Measurements from ENCODE around the gene NSFL1C. TPM values are rescaled to one million over a fixed set of nuclear protein-coding genes. Genes with fewer than 3 reads are reported as not detected.

Gene NSFL1C
- polyA plus RNA-seq, 2 of the 4 experiments (the other 2 are of a cell fraction), result 56.6 to 136 TPM

- Histone ChIP-seq H3K4me3 (no peak overlapping the region), H3K4me1 (no peaks in the 10 kb centered on the region), H3K27ac (no peak overlapping the region), H3K9me3 (no peaks in the 10 kb centered on the region), H3K4me2 (no peak overlapping the region)
- DNase-seq (ENCODE audit: low read depth in 1 of 2, low spot score in 1 of 2), result no peak
- no peak for FAIRE-seq
- POLR2A ChIA-PET, result no interaction called here
- WGBS (ENCODE audit: missing lambda C conversion rate), result 56% methylated on average over 1 of the region's 1 CpG
- no peak for TF ChIP-seq RARB (CRISPR knock-in tag; IDR thresholded peaks at IDR 0.05)
- no peak for TF ChIP-seq ZFP36 (IDR thresholded peaks at IDR 0.05; ENCODE audit: borderline replicate concordance, partially characterized antibody)
- TF ChIP-seq EP300 (IDR thresholded peaks at IDR 0.05), result no peak
- no peak for TF ChIP-seq TFCP2L1 (CRISPR knock-in tag; IDR thresholded peaks at IDR 0.05)
- no peak for TF ChIP-seq FOXS1 (CRISPR knock-in tag; IDR thresholded peaks at IDR 0.05)
- TF ChIP-seq PHF8 (IDR thresholded peaks at IDR 0.05; ENCODE audit: borderline replicate concordance, low read depth), result no peak
- ATAC-seq, result no peak; a peak in 1 of 6 replicates
- CTCF ChIA-PET, result interaction anchor here (1.2 to 2.4 kb wide), 3 partner anchors 10 to 74 kb away, joined by 4 to 7 read pairs (median 5); no protein-coding TSS in a partner anchor
Observed at GRCh38 chr20:1430004-1430451, 36.6 kb downstream of the NSFL1C start.

GRCh38 chr20:1429143-1429728 lies 37.4 kb downstream of the NSFL1C start:
- Histone ChIP-seq H3K4me2 (no peak overlapping the region), H3K4me1 (no peaks in the 10 kb centered on the region), H3K9me3 (no peaks in the 10 kb centered on the region), H3K27ac (no peak overlapping the region), H3K4me3 (no peak overlapping the region)
- ATAC-seq, result no peak
- TF ChIP-seq EHF (CRISPR knock-in tag; IDR thresholded peaks at IDR 0.05), result no peak
- no peak for TF ChIP-seq RFX5 (IDR thresholded peaks at IDR 0.05)
- no peak for TF ChIP-seq BHLHE40 (IDR thresholded peaks at IDR 0.05; ENCODE audit: low read depth, low read length)
- TF ChIP-seq ESRRA (IDR thresholded peaks at IDR 0.05; ENCODE audit: borderline replicate concordance, low read length), result no peak
- no peak for TF ChIP-seq MAX (IDR thresholded peaks at IDR 0.05)
- no peak for TF ChIP-seq CBX2 (IDR thresholded peaks at IDR 0.05; ENCODE audit: borderline replicate concordance, low read depth)
- 83% methylated on average over 4 of the region's 4 CpGs for WGBS (ENCODE audit: missing lambda C conversion rate)
- ChIA-PET CTCF (interaction anchor here (1.2 to 9.9 kb wide), 4 partner anchors 8 to 74 kb away, joined by 4 to 72 read pairs (median 6); no protein-coding TSS in a partner anchor), POLR2A (no interaction called here)
- no peak for FAIRE-seq
- no peak for DNase-seq (ENCODE audit: low read depth in 1 of 2, low spot score in 1 of 2)

GRCh38 chr20:1427457-1428054 lies 39.1 kb downstream of the NSFL1C start:
- peak; percentile 65 to 76; a peak in 4 of 6 replicates for ATAC-seq
- no peak overlapping the region for H3K4me2 ChIP-seq
- no peak overlapping the region for H3K27ac ChIP-seq
- H3K9me3 ChIP-seq, result no peaks in the 10 kb centered on the region
- H3K4me3 ChIP-seq, result no peak overlapping the region
- no peaks in the 10 kb centered on the region for H3K4me1 ChIP-seq
- FAIRE-seq, result no peak
- no peak for DNase-seq (ENCODE audit: low read depth in 1 of 2, low spot score in 1 of 2)
- ChIA-PET CTCF (interaction anchor here (0.7 to 9.9 kb wide), 6 partner anchors 9 to 76 kb away, joined by 3 to 72 read pairs (median 4); no protein-coding TSS in a partner anchor), POLR2A (no interaction called here)
- no peak for TF ChIP-seq MAX (IDR thresholded peaks at IDR 0.05)
- no peak for TF ChIP-seq USF2 (IDR thresholded peaks at IDR 0.05)
- TF ChIP-seq HES2 (IDR thresholded peaks at IDR 0.05), result no peak
- TF ChIP-seq POLR2AphosphoS2 (conservative IDR thresholded peaks at IDR 0.05; ENCODE audit: low read length), result no peak
- TF ChIP-seq PHF8 (IDR thresholded peaks at IDR 0.05; ENCODE audit: borderline replicate concordance, low read depth), result no peak
- TF ChIP-seq EHMT2 (IDR thresholded peaks at IDR 0.05; ENCODE audit: low read depth), result no peak
- no peak for TF ChIP-seq HOXA7 (CRISPR knock-in tag; IDR thresholded peaks at IDR 0.05)
- TF ChIP-seq POLR2A (IDR thresholded peaks at IDR 0.05; ENCODE audit: low read length), result no peak
- TF ChIP-seq BCL3 (IDR thresholded peaks at IDR 0.05), result no peak
- no peak for TF ChIP-seq FOSB (CRISPR knock-in tag; IDR thresholded peaks at IDR 0.05)
- no peak for TF ChIP-seq KDM5A (IDR thresholded peaks at IDR 0.05)
- TF ChIP-seq ZFP36 (IDR thresholded peaks at IDR 0.05; ENCODE audit: borderline replicate concordance, partially characterized antibody), result no peak
- TF ChIP-seq HMGXB4 (CRISPR knock-in tag; IDR thresholded peaks at IDR 0.05; ENCODE audit: borderline replicate concordance), result no peak
- no peak for TF ChIP-seq ZC3H11A (IDR thresholded peaks at IDR 0.05)
- no peak for TF ChIP-seq NPAS2 (CRISPR knock-in tag; IDR thresholded peaks at IDR 0.05; ENCODE audit: borderline replicate concordance)
- TF ChIP-seq ZNF302 (CRISPR knock-in tag; IDR thresholded peaks at IDR 0.05), result no peak
- TF ChIP-seq MYC (IDR thresholded peaks at IDR 0.05; ENCODE audit: borderline replicate concordance, low read length), result no peak
- 78% methylated on average over 3 of the region's 3 CpGs for WGBS (ENCODE audit: missing lambda C conversion rate)

Data from A549 (cell line).